K562 (cell line): ENCODE data around the gene ABLIM2. TPM values are rescaled to one million over a fixed set of nuclear protein-coding genes. Genes with fewer than 3 reads are reported as not detected.

Experiments
- BHLHE40 ChIP-seq: IDR thresholded peaks from 2 replicates; pipeline ENCODE4 v1.6.1; 2011; ENCODE audit warnings: low read length, improper control_type of control experiment
- CBFB ChIP-seq: sonication (generic); formaldehyde crosslinking; IDR thresholded peaks from 2 replicates; pipeline ENCODE4 v1.4.0; 2020; ENCODE audit warnings: mild to moderate bottlenecking, missing genetic modification reagents
- CBX8 ChIP-seq: fragments of 200-600 bp; sonication (generic); IDR thresholded peaks from 2 replicates; pipeline ENCODE4 v1.6.1; 2012; ENCODE audit warnings: borderline replicate concordance, mixed run types, low read depth, mild to moderate bottlenecking, moderate library complexity, mixed read lengths, low read length, control low read depth, inconsistent platforms; ENCODE audit not compliant: poor library complexity, severe bottlenecking; ENCODE audit errors: extremely low read depth
- ILK ChIP-seq: fragments of 450-650 bp; IDR thresholded peaks from 2 replicates; pipeline ENCODE4 v1.6.1; 2016; ENCODE audit warnings: missing genetic modification characterization, low read depth, mild to moderate bottlenecking, missing compliant biosample characterization, moderate library complexity, borderline replicate concordance
- MAZ ChIP-seq, 2 experiments: fragments of 450-650 bp in 1 of 2; sonication (generic) in 1 of 2; formaldehyde crosslinking; IDR thresholded peaks in 1 of 2; conservative IDR thresholded peaks in 1 of 2; 2 replicates each; pipeline versions ENCODE4 v1.4.0 to v1.5.0; 2020; ENCODE audit warnings: mild to moderate bottlenecking in 1 of 2, missing genetic modification reagents in 1 of 2
- MED1 ChIP-seq: sonication (generic); formaldehyde crosslinking; IDR thresholded peaks from 2 replicates; pipeline ENCODE4 v1.8.1; 2023; ENCODE audit warnings: missing genetic modification reagents, borderline replicate concordance
- RBM22 ChIP-seq: fragments of 200-400 bp; formaldehyde crosslinking; IDR thresholded peaks from 2 replicates; pipeline ENCODE4 v1.6.1; 2018; ENCODE audit warnings: low read length, low read depth; ENCODE audit not compliant: poor library complexity, severe bottlenecking
- SMAD3 ChIP-seq: fragments of 450-650 bp; formaldehyde crosslinking; conservative IDR thresholded peaks from 2 replicates; pipeline ENCODE4 v1.4.0; 2020; ENCODE audit warnings: mild to moderate bottlenecking
- SMARCE1 ChIP-seq: fragments of 450-650 bp; IDR thresholded peaks from 2 replicates; pipeline ENCODE4 v1.7.1; 2016; ENCODE audit warnings: mild to moderate bottlenecking
- ZC3H4 ChIP-seq: sonication (generic); formaldehyde crosslinking; IDR thresholded peaks from 2 replicates; pipeline ENCODE4 v1.9.0; 2021; ENCODE audit warnings: missing genetic modification reagents, borderline replicate concordance
- ZFP1 ChIP-seq: fragments of 450-650 bp; formaldehyde crosslinking; IDR thresholded peaks from 2 replicates; pipeline ENCODE4 v1.4.0; 2020; ENCODE audit warnings: mild to moderate bottlenecking, mixed read lengths
- ZNF165 ChIP-seq: fragments of 250-450 bp; sonication (Bioruptor Pico); IDR thresholded peaks from 2 replicates; pipeline ENCODE4 v1.4.0; 2020; ENCODE audit warnings: borderline replicate concordance
- ZNF263 ChIP-seq: sonication (generic); formaldehyde crosslinking; IDR thresholded peaks from 2 replicates; pipeline ENCODE4 v1.8.0; 2022; ENCODE audit warnings: mild to moderate bottlenecking, missing genetic modification reagents, borderline replicate concordance
- ZNF785 ChIP-seq: fragments of 250-450 bp; sonication (Bioruptor Pico); IDR thresholded peaks from 2 replicates; pipeline ENCODE4 v1.4.0; 2020; ENCODE audit warnings: mild to moderate bottlenecking
- polyA plus RNA-seq, 8 experiments: library from polyadenylated mRNA; depleted of rRNA in 4 of 8; stranded (reverse) in 5 of 8; unstranded in 3 of 8; fragments of >200 nt; fragmentation: Nextera tagmentation in 2 of 8; fragmentation: Illumina TruSeq in 1 of 8; extraction: Ambion mirVana in 2 of 8; extraction: Trizol in 1 of 8; gene quantifications; 2 replicates each; pipeline versions ENCODE4 v1.2.1 to v1.2.3, GENCODE V29; 2011 to 2014; ENCODE audit warnings: inconsistent platforms in 1 of 8, missing spikeins in 1 of 8
- total RNA-seq, 7 experiments: library from RNA; depleted of rRNA in 6 of 7; stranded (reverse); fragments of >200 nt in 6 of 7; fragmentation: Illumina TruSeq in 2 of 7; extraction: Trizol in 2 of 7; gene quantifications; 2 replicates each; pipeline versions ENCODE4 v1.2.1 to v1.2.3, GENCODE V29; 2011 to 2021; ENCODE audit warnings: low replicate concordance in 1 of 7
- TF ChIP-seq, protein P1 (sequence below): fragments of 450-650 bp; formaldehyde crosslinking; IDR thresholded peaks from 2 replicates; pipeline ENCODE4 v1.4.0; 2022; ENCODE audit warnings: missing genetic modification characterization
- TF ChIP-seq, protein P2 (sequence below): fragments of 450-650 bp; IDR thresholded peaks from 2 replicates; pipeline ENCODE4 v1.6.1; 2016; ENCODE audit warnings: mild to moderate bottlenecking, moderate library complexity

ABLIM2 gene
- total and polyA plus RNA-seq, 9 of the 15 experiments (the other 6 are each of a cell fraction or from before 2014, with no cell fraction given), result not detected

DNA sequence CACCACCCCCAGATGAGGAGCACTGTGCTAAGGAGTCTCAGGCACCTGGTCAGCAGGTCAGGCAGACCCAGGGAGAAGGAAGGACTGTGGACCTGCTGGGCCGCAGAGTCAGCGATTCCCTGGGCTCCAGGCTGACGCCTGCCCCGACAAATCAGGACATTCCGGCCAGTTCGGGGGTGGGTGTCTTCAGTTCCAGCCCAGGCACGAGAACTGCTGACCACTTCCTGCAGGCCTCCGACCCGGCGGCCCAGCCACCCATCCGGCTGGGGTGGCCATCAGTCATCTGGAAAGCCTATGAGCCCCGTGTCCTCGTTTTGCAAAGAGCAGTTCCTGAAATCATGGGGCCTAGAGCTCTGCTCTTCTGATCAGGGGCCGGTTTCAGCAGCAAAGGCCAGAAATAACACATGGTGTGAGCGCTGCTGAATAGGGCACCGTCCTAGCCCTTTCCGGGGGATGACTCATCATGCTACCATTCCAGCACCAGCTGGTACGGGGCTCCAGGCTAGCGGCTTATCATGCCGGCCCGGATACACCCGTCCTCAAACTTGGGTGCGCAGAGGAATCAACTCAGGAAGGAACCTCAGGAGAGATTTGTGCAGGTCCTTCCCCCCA lies 32.6 kb upstream of the ABLIM2 start (continued):
- TF ChIP-seq, protein P1, sequence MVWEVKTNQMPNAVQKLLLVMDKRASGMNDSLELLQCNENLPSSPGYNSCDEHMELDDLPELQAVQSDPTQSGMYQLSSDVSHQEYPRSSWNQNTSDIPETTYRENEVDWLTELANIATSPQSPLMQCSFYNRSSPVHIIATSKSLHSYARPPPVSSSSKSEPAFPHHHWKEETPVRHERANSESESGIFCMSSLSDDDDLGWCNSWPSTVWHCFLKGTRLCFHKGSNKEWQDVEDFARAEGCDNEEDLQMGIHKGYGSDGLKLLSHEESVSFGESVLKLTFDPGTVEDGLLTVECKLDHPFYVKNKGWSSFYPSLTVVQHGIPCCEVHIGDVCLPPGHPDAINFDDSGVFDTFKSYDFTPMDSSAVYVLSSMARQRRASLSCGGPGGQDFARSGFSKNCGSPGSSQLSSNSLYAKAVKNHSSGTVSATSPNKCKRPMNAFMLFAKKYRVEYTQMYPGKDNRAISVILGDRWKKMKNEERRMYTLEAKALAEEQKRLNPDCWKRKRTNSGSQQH, result no peak
- no peak for TF ChIP-seq RBM22
- no peak for TF ChIP-seq CBFB (CRISPR knock-in tag)
- TF ChIP-seq ZNF263, result no peak
- TF ChIP-seq CBX8, result no peak
- TF ChIP-seq ZFP1 (CRISPR knock-in tag), result no peak
- TF ChIP-seq ZC3H4 (CRISPR knock-in tag), result no peak
- TF ChIP-seq SMARCE1, result no peak
- TF ChIP-seq ILK (tag), result no peak
- no peak for TF ChIP-seq SMAD3 (CRISPR knock-in tag)
- peak; percentile 27; the same call in 1 of the 2 replicates for TF ChIP-seq BHLHE40
- TF ChIP-seq, protein P2, sequence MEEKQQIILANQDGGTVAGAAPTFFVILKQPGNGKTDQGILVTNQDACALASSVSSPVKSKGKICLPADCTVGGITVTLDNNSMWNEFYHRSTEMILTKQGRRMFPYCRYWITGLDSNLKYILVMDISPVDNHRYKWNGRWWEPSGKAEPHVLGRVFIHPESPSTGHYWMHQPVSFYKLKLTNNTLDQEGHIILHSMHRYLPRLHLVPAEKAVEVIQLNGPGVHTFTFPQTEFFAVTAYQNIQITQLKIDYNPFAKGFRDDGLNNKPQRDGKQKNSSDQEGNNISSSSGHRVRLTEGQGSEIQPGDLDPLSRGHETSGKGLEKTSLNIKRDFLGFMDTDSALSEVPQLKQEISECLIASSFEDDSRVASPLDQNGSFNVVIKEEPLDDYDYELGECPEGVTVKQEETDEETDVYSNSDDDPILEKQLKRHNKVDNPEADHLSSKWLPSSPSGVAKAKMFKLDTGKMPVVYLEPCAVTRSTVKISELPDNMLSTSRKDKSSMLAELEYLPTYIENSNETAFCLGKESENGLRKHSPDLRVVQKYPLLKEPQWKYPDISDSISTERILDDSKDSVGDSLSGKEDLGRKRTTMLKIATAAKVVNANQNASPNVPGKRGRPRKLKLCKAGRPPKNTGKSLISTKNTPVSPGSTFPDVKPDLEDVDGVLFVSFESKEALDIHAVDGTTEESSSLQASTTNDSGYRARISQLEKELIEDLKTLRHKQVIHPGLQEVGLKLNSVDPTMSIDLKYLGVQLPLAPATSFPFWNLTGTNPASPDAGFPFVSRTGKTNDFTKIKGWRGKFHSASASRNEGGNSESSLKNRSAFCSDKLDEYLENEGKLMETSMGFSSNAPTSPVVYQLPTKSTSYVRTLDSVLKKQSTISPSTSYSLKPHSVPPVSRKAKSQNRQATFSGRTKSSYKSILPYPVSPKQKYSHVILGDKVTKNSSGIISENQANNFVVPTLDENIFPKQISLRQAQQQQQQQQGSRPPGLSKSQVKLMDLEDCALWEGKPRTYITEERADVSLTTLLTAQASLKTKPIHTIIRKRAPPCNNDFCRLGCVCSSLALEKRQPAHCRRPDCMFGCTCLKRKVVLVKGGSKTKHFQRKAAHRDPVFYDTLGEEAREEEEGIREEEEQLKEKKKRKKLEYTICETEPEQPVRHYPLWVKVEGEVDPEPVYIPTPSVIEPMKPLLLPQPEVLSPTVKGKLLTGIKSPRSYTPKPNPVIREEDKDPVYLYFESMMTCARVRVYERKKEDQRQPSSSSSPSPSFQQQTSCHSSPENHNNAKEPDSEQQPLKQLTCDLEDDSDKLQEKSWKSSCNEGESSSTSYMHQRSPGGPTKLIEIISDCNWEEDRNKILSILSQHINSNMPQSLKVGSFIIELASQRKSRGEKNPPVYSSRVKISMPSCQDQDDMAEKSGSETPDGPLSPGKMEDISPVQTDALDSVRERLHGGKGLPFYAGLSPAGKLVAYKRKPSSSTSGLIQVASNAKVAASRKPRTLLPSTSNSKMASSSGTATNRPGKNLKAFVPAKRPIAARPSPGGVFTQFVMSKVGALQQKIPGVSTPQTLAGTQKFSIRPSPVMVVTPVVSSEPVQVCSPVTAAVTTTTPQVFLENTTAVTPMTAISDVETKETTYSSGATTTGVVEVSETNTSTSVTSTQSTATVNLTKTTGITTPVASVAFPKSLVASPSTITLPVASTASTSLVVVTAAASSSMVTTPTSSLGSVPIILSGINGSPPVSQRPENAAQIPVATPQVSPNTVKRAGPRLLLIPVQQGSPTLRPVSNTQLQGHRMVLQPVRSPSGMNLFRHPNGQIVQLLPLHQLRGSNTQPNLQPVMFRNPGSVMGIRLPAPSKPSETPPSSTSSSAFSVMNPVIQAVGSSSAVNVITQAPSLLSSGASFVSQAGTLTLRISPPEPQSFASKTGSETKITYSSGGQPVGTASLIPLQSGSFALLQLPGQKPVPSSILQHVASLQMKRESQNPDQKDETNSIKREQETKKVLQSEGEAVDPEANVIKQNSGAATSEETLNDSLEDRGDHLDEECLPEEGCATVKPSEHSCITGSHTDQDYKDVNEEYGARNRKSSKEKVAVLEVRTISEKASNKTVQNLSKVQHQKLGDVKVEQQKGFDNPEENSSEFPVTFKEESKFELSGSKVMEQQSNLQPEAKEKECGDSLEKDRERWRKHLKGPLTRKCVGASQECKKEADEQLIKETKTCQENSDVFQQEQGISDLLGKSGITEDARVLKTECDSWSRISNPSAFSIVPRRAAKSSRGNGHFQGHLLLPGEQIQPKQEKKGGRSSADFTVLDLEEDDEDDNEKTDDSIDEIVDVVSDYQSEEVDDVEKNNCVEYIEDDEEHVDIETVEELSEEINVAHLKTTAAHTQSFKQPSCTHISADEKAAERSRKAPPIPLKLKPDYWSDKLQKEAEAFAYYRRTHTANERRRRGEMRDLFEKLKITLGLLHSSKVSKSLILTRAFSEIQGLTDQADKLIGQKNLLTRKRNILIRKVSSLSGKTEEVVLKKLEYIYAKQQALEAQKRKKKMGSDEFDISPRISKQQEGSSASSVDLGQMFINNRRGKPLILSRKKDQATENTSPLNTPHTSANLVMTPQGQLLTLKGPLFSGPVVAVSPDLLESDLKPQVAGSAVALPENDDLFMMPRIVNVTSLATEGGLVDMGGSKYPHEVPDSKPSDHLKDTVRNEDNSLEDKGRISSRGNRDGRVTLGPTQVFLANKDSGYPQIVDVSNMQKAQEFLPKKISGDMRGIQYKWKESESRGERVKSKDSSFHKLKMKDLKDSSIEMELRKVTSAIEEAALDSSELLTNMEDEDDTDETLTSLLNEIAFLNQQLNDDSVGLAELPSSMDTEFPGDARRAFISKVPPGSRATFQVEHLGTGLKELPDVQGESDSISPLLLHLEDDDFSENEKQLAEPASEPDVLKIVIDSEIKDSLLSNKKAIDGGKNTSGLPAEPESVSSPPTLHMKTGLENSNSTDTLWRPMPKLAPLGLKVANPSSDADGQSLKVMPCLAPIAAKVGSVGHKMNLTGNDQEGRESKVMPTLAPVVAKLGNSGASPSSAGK, result peak; percentile 60
- no peak for TF ChIP-seq ZNF165 (CRISPR knock-in tag)
- TF ChIP-seq MED1 (CRISPR knock-in tag), result no peak
- no peak for TF ChIP-seq ZNF785 (CRISPR knock-in tag)
- peak; percentile 16 to 35; a peak in 1 of 4 replicates for TF ChIP-seq MAZ (CRISPR knock-in tag; conservative IDR thresholded peaks at IDR 0.05 in 1 of 2, IDR thresholded peaks at IDR 0.05 in 1 of 2)
